Stimulated activated CD4-positive, alpha-beta T cell treated with anti-CD3 and anti-CD28 coated beads, Interleukin-2, amount 100 ng/mL, for 24 hours (primary cell): ENCODE data around the gene DIAPH1.

ENCODE experiments used
- DNase-seq, 2 donors: peaks; one replicate each; pipeline ENCODE4 v3.0.0-alpha.2; 2020

Gene DIAPH1

GRCh38 chr5:141517312-141517711, 101.5 kb downstream of the DIAPH1 start:
- no peak for DNase-seq

- no peak for DNase-seq
Measured at GRCh38 chr5:141516672-141517025, 102.2 kb downstream of the DIAPH1 start.

DNA sequence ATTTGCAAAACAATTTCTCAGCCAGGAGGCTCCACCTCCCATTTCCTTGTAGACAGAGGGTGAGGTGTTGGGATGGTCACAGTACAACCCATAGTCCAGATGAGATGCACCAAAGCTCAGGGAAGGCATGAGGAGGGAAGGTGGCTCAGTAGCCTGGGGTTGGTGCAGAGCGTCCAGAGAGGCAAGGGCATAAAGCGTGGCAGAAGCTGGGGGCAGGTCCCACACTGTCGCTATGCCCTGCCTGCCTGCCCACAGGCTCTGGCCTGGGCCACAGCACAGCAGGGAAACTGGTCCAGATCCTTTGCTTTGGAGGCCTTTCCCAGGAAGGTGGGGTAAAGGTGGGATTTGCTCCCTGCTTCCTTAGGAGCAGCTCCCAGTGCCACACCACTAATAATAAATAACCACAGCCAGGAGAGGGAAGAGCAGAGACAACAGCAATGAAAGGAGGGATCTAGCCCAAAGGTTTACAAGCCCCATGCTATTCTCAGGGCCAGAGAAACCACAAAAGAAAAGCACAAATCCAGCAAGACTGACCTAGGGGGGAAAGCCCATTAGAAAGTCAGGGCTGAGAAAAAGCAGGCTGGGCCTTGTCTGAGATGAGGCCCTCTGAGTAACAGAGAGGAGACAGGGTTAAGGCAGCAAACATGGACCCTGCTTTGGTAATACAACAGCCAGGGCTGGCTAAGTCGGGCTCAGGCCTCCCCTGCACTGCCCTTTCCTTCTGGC, 102.7 kb downstream of the DIAPH1 start:
- DNase-seq: no peak

- no peak for DNase-seq
Measured at GRCh38 chr5:141515141-141515540, 103.7 kb downstream of the DIAPH1 start.

DNA sequence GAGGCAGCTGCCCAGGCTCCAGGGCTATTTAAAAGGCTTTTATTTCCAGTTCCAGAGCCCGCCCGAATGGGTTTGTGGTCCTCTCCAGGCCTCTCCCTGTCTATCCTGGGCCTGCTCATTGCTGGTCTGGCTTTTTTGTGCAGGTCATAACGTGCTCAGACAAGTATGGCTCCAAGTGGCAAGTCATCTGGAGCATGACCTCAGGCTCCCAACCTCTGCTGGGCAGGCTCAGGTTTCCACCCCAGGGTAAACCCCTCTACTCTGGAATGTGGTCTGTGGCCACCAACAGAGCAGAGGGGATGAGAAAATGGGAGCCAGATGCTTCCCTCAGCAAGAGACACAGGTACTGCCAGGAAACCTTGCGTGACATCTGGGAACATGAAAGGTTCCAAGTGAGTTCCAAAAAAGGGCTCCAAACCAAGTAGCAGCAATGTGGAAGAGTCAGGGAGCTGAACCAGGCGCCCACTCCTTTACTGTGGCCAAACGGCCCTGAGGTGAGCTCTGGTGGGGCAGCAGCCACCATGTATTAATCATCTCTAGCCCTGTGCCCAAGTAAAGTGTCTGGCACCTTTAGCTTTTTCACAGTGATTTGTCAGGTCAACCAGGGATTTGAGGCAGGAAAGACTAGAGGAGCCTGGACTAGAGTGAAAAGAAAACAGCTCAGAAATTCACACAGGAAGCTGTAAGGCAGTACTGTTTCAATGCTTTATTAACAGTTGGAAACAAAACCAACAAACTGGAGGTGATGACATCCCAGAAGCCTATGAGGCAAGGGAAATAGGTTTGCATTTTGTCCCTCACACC, 104.3 kb downstream of the DIAPH1 start:
- no peak for DNase-seq

DNA sequence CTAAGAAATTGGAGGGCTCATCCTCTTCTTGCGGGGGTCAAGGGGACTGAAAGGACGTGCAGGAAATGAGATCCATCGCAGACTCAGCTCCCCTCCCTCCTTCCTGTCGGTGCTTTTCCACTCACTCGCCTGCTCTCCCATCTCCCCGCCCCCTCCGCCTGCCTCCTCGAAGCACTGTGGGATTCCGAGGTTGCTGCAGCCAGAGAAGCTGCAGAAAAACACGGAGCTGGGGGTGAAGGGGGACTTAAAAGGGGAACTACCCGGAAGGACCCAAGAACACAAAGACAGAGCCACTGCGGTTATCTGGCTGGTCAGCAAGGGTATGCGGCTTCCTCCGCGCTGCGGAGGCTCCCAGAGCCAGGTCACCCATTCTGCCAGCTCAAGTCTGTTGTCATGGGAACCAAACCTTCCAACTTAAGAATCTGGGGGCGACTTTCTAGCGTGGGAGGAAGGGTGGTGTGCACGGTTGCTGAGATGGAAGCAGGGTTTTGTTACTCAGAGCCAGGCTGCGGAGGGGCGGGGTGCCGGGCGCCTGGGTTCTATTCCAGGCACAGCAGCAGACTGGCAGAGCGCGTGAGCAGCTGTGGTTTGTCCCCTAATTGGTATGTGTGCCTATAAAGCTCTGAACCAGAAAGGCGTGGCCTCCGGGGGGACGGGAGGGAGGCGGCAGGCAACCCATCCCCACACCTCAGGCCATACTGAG, 105.0 kb downstream of the DIAPH1 start:
- peak; percentile 74 to 75 for DNase-seq

DNA sequence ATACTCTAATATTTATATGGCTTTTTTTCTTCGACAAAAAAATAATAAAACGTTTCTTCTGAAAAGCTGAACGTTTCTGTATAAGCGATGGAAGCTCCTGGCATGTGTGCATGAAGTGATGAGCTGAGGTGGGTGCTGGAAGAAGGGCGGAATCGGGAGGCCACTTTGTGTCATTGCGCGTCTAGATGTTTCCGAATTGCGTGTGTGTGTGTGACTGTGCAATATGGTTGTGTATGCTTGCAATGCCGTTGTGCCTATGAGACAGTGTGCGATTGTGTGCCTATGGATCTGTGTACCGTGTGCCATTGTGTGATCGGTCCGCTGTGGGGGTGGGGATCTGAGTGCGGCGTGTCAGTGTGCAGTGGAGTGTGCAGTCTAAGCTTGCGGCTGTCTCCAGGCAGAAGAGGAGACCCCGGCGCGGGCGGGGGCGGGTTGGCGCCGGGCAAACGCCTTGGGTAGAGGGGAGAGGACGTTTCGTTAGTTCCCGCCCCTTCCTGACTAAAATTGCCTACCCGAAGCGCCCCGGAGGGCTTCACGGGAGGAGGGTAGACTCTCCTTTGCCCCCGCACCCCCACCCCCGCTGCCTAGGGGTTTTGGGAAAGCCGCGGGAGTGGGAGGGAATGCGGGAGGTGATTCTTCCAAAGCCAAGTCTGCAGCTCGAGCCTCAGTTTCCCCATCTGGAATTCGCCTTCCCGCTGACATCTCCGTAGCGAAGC, 105.7 kb downstream of the DIAPH1 start:
- peak; percentile 49 to 51 for DNase-seq

GRCh38 chr5:141512390-141512910, 106.3 kb downstream of the DIAPH1 start:
- peak; percentile 90 to 91 for DNase-seq

- no peak for DNase-seq
Measured at GRCh38 chr5:141511771-141512325, 107.0 kb downstream of the DIAPH1 start.

DNA sequence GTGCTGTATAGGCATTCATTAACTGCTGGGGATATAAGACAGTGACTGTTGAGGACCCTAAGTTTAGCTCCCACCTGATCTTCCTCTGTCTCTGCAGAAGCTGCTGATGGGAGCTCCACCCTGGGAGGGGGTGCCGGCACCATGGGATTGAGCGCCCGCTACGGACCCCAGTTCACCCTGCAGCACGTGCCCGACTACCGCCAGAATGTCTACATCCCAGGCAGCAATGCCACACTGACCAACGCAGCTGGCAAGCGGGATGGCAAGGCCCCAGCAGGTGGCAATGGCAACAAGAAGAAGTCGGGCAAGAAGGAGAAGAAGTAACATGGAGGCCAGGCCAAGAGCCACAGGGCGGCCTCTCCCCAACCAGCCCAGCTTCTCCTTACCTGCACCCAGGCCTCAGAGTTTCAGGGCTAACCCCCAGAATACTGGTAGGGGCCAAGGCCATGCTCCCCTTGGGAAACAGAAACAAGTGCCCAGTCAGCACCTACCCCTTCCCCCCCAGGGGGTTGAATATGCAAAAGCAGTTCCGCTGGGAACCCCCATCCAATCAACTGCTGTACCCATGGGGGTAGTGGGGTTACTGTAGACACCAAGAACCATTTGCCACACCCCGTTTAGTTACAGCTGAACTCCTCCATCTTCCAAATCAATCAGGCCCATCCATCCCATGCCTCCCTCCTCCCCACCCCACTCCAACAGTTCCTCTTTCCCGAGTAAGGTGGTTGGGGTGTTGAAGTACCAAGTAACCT, 107.8 kb downstream of the DIAPH1 start:
- no peak for DNase-seq

DNA sequence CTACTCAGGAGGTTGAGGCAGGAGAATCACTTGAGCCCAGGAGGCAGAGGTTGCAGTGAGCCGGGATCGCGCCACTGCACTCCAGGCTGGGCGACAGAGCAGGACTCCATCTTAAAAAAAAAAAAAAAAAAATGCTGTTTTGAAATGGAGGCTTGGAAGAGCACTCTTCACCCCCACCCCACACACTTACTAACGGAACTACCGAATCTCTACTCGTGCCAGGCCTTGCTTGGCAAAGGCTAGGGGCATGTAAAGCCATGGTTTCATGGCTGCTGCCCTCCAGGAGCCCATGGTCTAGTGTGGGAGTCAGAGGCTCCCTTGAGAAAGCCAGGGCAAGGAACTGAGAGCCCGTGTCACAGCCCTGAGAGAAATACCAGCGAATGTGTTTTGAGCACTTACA, 108.6 kb downstream of the DIAPH1 start:
- no peak for DNase-seq

GRCh38 chr5:141508798-141509611, 109.8 kb downstream of the DIAPH1 start:
- no peak for DNase-seq

- no peak for DNase-seq
Measured at GRCh38 chr5:141508440-141508797, 110.4 kb downstream of the DIAPH1 start.

GRCh38 chr5:141507387-141508091, 111.3 kb downstream of the DIAPH1 start:
- DNase-seq: no peak

GRCh38 chr5:141506381-141507155, 112.2 kb downstream of the DIAPH1 start:
- no peak for DNase-seq

DNA sequence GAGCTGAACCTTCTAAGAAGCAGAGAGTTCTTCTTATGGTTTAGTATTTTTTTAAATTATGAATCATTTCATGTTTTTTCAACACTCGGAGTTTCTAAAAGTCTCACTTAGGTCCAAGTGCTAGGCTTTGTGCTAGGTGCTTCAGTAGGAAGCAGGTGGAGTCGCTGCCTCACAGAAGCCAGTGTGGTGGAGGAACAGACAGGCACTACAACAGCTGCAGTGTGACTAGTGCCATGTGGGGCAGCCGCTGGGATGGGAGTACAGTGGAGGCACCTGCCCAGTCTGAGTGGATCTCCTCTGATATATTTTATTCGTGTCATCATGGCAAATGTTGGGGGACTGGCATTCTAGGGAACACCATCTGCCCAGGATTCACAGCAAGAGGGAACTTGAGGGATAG, 114.6 kb downstream of the DIAPH1 start:
- no peak for DNase-seq

- no peak for DNase-seq
Measured at GRCh38 chr5:141503681-141504080, 115.1 kb downstream of the DIAPH1 start.

- DNase-seq: no peak
Measured at GRCh38 chr5:141501761-141502160, 117.0 kb downstream of the DIAPH1 start.

DNA sequence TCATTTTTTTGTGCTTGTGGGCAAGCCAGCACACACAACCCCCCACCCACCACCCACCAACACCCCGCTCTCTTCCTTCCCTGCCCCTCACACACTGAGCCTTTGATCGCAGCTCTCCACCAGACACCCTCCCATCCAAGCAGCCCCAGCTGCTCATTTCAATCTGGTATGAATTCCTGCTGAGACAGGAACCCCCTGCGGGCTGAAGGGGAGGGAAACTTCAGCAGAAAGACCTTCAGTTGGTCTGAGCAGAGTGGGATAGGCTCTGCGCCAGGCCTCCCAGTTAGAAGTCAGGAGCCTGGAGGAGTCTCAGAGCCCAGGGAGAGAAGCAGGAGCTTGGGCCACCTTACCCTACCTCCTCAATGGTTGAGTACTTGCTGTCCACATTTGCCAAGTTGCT, 122.8 kb downstream of the DIAPH1 start:
- no peak for DNase-seq

DNA sequence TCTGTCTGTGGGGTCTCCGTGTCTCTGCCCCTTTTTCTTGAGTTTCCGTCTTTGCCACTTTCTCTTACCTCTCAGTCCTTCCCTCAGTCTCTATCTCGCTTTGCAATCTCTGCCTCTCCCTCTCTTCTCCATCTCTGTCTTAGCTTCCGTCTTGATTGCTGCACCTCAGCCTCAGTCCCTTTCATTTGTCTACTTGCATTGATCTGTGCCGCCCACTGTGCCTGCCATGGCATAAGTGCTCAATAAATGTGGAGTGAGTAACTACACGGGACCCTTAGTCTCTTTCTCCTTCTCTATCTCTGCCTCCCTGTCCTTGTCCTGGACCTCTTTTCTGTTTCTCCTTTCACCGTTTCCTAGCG, 123.4 kb downstream of the DIAPH1 start:
- DNase-seq: no peak
